Endometrium (tissue), 2 donors: ENCODE data around the gene ARMH1.
"Not testable (repeated sequence)": the region's sequence is repeated elsewhere in the genome, so short reads cannot be mapped to it uniquely, and the experiment has no call there.

Source experiments
- FAIRE-seq: peaks from 2 replicates; lab custom pipeline; 2012; peaks lifted over from hg19 to GRCh38; lab: Jason Lieb, UNC
- donor health status: control.
- donor health status: control.

Gene ARMH1

GRCh38 chr1:44645476-44646244, 28.9 kb upstream of the ARMH1 start:
- FAIRE-seq, result no peak

GRCh38 chr1:44646261-44647110, 28.0 kb upstream of the ARMH1 start:
- no peak for FAIRE-seq

DNA sequence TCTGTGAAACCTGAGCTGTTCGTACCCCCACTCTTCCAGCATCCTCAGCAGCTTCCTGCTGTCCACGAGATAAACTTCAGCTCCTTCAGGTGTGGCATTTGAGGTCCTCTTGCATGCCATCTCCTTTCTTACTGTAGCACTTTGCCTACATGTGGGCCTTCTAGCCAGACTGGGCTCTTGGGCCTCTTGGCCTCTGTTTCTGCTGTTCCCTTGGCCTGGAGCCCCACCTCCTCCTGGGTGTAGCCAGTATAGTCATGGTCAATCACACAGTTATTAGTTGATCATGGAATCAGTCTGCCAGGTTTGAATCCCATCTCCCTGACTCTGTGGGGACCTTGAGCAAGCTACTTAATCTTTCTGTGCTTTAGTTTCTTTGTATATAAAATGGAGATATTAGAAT, 26.6 kb upstream of the ARMH1 start:
- FAIRE-seq, result no peak

- no peak for FAIRE-seq
Observed at GRCh38 chr1:44648529-44649250, 25.8 kb upstream of the ARMH1 start.

DNA sequence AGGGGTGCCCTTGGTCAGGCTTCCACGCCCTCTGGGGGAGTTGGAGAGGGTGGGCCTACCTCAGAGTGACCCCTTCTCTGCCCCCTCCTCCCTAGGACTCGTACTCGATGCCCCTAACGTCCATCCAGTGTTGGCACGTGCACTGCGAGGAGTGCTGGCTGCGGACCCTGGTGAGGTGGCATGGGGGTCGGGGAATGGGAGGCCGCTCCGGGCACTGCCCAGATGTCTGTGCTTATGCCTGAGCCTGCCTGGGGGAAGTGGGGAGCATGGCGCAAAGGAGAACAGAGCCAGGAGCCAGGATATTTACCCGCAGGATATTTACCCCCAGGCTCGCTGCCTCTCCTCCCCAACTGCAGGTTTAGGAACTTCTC, 24.7 kb upstream of the ARMH1 start:
- no peak for FAIRE-seq

DNA sequence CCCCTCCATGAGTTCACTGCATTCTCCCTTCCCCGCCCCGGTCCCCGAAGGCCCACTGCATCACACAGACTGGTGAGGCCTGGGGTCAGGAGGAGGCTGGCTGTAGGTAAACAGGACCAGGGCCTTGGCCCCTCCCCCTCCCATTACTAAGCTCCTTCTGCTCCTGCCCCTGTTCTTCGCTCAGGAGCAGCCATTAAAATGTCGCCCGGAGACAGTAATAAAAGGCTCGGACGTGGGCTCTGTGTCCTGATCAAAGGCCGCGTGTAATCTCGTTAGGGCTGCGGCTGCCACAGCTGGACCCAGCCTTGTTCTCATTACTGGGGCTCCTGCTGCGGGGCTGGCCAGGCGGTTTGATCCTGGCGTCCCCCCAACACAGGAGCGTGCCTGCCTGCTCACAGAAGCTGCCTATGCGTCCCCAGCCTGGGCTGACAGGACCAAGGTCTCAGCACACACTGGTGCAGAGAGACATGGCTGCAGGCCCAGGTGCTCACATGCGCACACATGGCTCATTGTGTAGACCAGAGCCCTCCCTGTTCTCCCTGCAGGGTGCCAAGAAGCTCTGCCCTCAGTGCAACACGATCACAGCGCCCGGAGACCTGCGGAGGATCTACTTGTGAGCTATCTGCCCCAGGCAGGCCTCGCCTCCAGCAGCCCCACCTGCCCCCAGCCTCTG, 24.2 kb upstream of the ARMH1 start:
- no peak for FAIRE-seq

DNA sequence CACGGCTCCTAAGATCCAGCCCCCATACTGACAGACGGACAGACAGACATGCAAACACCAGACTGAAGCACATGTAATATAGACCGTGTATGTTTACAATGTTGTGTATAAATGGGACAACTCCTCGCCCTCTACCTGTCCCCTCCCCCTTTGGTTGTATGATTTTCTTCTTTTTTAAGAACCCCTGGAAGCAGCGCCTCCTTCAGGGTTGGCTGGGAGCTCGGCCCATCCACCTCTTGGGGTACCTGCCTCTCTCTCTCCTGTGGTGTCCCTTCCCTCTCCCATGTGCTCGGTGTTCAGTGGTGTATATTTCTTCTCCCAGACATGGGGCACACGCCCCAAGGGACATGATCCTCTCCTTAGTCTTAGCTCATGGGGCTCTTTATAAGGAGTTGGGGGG, 23.4 kb upstream of the ARMH1 start:
- no peak for FAIRE-seq

- FAIRE-seq, result no peak
Observed at GRCh38 chr1:44652445-44653106, 21.9 kb upstream of the ARMH1 start.

DNA sequence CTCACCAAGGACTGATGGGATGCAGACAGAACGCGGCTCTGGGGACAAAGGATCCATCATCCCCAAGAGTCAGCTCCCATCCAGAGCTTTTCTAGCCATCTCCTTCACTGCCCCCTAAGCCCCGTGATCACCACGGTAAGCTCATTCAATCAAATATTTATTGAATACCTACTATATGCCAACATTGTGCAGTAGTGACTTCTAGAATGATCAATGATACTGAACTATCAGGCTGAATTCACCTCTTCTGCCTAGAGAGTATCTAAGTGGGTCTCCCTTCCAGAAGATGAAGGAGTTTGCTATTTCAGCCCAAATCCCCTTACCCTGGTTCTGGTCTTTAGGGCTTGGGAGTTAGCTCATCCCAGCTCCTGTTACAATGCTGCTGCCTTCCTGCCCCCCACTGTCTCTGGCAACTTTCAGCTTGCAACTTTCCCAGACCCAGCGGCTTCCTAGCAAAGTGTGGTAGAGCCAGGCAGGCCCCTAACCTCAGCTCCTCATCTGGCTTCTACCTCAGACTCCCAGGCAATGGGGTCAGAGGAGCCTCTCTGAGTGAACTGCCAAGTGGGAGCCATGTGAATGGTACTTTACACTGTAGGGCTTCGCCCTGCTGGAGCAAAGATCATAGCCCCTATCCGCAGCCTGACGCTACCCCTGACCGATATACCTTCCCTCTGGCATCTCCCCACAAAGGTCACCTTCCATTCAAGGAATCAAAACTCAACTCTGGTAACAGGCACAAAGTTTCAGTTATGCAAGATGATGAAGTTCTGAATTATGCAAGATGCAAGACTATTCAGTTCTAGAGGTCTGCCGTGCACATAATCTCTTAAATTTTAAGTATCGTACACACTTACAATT, 21.2 kb upstream of the ARMH1 start:
- no peak for FAIRE-seq

DNA sequence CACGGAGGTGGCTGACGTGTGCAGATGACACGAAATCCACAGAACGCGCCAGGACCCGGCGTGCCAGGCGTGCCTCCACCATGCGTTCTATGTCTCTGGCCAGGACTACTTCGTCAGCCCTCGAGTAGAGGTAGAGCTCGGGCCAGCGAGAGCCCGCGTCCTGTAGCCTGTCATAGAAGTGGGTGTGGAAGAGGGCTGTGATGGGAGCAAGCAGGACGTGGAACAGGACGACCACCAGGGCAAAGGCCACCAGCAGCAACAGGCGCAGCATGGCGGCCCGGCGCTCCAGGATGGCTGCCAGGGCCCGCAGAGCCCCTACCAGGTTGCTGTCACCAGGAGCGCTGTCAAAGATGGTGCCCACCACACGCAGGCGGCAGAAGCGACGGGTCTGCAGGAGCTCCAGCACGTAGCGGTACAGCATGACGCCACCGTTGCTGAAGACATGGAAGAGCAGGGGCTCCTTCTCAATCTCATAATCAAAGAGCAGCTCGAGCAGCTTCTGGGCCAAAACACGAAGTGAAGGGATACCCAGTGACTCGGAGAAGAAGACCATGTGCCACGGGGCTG, 19.8 kb upstream of the ARMH1 start:
- no peak for FAIRE-seq

- FAIRE-seq, result no peak
Observed at GRCh38 chr1:44655609-44656008, 18.9 kb upstream of the ARMH1 start.

DNA sequence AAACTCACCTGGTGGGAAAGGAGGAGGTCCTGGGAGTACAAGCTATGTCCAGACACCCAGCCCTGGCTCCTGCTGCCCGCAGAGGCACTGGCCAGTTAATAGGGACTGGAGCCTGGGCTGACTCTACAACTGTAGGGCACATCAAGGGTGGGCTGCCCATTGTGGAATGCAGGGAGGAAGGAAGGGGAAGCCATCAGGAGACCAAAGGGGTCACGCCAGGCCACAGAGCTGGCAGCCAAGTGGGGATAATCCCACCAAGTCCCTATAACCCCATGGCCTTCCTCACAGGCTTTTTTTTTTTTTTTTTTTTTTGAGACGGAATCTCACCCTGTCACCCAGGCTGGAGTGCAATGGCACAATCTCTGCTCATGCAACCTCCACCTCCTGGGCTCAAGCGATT, 14.9 kb upstream of the ARMH1 start:
- FAIRE-seq, result no peak

GRCh38 chr1:44660176-44660575, 14.3 kb upstream of the ARMH1 start:
- no peak for FAIRE-seq

DNA sequence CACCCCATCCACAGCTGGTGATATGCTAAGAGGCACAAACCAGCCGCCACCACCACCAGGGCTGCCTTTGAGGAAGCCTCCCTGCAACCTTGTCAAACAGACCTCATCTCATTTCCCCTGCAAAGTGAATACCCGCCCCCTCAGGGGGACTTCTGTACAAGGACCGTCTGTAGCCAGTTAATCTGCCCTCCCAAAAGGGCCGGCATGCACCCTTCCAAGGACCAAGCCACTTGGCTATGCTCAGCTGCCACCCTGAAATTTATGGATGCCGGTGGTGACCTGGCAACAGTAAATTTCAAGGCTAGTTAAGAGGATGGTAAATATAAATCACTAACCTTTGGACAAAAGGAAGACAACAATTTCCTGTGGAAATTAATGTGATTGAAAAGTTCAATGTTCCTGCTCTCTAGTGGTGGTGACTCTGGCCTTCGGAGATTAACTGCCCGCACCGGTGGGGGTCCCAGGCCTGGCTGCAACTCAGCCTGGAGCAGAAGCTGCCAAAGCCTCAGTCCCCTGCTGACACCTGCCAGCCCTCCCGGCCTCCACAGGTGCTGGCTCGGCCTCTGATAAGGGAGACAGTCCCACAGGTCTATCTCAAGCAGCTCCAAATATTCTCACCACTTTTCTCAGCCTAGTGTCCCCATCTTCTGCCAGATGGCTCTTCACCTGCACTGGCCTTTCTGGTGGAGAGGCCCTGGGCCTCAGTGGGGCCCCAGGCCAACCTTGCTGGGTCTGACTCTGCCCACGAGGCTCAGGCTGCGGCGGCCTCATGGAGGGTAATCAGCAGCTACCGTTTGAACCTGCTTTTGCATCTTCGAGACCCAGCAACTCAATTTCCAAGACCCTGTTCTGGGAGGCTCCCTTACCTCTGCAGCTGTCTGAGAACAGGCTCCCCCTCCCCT, 12.5 kb upstream of the ARMH1 start:
- no peak for FAIRE-seq

DNA sequence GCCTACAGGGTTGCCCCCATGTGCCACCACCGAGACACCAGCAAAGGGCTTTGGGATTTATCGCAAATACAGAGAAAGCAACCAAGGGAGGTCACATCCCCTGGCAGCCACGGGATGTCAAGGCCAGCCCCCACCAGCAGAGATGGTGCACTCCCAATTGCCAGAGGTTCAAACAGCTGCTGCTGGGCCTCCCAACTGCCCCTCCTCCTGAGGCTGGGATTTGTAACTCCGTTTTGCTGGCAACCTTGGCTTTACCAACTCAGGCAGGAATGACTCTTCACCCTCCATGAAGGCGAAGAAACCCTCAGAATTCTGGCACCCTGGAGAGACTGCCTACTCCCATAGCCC, 11.9 kb upstream of the ARMH1 start:
- FAIRE-seq, result no peak

DNA sequence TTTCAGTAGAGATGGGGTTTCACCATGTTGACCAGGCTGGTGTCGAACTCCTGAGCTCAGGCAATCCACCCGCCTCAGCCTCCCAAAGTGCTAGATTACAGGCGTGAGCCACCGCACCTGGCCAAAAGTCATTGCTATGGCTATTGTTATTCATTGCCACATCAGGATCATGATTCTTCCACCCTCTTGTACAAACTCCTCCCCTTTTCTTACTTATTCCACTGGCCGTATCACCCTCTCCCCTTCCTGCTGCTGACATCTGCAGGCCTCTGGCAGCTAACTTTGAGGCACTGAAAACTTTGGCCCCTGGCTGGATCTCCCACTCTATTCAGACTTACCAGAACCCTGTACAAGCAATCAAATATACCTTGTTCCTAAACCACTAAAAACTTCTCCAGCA, 11.1 kb upstream of the ARMH1 start:
- FAIRE-seq, result no peak

DNA sequence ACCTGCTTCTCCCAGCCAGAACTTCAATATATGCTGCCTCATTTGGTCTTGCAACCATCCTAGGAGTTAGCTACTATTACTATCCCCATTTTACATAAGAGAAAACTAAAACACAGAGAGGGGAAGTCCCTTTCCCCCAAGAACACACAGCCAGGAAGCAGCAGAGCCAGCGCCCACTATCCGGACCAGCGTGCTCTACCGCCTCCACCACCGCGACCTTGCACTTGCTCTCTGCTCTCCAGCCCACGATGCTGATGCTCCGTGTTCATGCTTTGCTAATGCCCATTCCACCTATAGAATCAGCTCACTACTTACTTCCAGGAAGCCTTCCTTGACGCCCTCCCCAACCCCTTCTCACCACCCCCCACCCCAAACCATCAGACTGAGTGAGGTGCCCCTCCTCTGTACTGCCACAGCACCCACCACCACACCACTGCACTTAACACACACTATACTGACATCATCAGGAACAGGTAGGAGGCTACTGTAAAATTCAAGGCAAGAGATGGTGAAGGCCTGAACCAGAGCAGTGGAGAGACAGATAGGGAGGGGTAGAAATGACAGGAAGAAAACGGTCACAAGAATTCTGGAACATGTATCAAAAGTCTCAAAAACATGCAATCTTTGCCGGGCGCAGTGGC, 9.7 kb upstream of the ARMH1 start:
- FAIRE-seq, result no peak

- FAIRE-seq, result not testable (repeated sequence)
Observed at GRCh38 chr1:44666719-44667118, 7.8 kb upstream of the ARMH1 start.
